GM18499 (cell line): Measurements from ENCODE around the gene TRIM37.

Experiments
- ATAC-seq: cut with Tn5 transposase; IDR thresholded peaks from one replicate; pipeline ENCODE4 v1.9.1; 2021; ENCODE audit warnings: moderate number of reproducible peaks; ENCODE audit not compliant: insufficient read depth, unreplicated experiment

TRIM37 gene

DNA sequence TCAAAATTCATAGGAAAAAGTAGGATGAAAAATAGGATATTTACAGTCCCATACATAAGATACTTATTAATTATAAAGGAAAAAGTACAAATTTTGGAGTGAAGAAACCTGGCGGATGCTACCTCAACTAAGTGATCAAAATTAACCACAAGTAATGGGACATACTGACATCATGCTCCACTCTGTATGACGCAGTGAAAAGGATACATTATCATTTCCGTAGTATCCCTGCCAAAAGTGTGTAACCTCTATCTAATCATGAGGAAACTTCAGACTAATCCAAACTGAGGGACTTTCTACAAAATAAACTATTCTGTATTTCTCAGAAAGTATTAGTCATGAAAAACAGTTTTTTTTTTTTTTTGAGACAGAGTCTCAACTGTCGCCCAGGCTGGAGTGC is 60.5 kb downstream of the TRIM37 start:
- ATAC-seq: no peak

DNA sequence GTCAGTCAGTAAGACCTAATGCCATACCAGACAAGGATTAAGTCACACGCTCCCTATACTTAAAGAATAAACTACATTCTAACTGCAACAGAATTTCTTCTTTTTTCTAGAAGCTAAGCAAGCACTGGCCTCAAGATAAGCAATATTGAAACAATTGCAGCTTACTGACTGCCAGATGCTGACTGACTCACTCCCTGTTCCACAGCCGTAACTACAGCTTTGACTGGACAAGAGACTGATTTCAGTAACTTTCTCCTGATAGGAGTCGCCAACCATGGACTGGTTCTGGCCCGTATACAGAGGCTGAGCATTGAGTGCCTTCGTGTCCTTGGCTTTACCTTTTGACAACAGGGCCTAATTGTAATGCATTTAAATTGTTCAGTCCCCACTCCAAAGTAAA is 67.9 kb downstream of the TRIM37 start:
- no peak for ATAC-seq

DNA sequence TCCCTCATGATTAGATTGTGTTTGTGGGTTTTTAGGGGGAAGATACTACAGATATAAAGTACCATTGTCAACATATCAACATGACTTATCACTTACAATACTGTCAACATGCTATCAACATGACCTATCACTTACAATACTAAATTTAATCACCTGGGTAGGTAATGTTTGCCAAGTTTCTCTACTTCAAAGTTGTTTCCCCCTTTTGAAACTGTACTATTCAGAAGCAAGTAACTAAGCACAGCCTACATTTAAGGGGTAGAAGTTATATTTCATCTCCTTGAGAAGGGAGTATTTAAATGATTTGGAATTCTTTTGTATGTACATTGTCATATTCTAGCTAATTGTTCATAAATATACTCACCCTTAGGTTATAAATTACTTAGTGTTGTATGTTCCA is 68.7 kb downstream of the TRIM37 start:
- no peak for ATAC-seq

DNA sequence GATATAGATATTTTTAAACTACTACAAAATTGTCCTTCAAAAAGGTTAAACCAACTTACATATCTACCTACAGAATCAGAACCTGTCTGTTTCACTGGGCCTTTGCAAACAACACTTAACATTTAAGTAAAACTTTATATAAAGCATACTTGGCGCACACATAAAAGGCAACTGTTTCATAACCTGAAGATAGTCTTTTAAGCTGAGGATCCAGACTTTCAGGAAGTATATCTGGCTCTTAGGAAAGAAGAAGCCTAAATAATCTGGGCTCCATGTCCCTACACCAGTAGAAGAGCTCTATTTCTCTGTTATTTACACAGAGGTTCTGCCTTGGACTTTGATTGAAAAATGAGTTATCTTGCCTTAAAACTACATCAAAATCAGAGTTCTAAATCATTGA is 75.9 kb downstream of the TRIM37 start:
- ATAC-seq: no peak

DNA sequence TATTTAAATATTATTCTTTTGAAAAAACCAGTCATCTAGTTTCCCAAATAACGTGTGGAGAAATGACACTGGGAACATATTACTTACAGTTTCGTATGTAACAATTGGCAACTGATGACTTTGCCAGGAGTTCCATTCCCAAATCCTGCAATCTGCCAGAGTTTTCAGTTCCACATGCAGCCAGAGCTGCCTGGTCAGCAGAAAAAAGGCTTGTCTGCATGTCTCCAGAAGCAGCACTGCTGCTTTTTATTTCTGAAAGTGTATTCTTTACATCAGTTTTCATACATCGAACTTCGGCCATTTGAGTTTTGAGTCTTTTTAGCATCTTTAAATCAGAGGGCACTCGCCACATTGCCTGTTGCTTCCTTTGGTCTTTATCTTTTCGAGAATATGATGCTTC is 78.4 kb downstream of the TRIM37 start:
- ATAC-seq: no peak

DNA sequence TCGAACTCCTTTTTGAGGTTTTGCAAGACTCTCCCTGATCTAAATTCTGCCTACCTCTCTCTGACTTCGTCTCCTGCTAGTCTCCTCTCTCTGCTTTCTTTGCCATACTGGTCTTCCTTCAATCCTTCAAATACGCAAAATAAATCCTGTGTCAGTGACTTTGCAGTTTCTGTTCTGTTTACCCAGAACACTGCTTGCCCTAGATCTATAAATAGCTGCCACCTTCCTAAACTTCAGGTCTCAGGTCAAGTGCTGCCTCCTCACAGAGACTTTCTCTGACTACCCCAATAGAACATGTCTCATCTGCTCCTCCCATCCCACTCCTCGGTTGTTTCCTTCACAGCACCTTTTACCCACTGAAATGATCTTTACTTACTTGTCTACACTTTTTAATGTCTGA is 78.9 kb downstream of the TRIM37 start:
- no peak for ATAC-seq

DNA sequence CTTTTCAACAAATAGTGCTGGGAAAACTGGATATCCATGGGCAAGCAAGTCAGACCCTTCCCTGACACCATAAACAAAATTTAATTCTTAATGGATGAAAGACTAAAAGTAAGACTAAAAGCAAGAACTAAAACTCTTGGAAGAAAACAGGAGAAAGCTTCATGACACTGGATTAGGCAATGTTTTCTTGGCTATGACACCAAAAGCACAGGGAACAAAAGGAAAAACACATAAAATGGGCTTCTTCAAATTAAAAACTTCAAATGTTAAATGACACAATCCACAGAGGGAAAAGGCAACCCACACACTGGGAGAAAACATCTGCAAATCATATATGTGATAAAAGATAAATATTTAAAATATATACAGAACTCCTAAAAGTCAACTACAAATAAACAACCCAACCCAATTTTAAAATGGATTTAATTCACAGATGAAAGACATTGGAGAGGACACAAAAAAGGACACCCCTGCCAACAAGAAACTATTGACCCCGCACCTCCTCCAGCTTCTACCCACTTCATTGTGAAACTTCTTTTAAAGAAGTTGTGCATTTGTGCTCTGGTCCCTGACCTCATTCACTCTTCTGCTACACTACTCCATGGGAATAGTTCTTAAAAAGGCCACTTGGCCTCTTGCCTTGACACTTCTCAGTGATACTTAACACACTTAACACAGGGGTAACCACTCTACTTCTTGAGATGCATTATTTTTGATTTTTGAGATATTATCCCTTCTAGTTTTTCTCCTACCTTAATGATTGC is 80.3 kb downstream of the TRIM37 start:
- ATAC-seq: no peak

DNA sequence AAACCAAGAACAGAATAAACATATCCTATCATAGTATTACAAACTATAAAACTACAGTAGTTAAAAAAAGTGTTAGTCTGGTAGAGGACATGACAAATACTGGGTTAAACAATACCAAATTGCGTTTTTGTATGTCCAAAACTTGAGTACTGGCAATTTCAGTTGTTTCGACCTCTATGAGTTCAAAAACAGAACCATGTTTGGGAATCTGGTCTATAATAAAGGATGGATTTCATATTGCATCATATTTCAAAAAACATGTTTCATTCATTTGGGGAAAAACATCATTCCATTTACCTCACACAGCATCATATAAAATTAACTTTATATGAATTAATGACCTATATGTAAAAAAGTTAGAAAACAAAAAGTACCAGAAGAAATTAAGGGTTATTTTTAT is 81.8 kb downstream of the TRIM37 start:
- ATAC-seq: no peak

DNA sequence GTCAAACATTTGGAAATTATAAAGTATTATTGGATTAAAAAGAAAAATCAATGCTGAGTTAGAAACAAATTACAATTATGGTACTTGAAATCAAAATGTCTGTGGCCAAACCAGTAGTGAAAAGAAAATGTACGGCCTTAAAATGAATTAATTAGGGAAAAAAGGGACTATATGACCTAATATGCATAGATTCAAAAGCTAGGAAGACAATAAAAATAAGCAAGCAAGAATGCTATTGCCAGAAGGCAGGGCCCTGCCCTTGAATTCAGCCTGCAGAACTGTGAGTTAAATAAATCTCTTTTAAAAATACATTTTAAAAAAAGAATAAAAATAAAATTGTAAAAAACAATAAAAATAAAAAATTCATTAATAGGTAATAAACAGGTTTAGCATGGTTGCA is 88.7 kb downstream of the TRIM37 start:
- no peak for ATAC-seq

DNA sequence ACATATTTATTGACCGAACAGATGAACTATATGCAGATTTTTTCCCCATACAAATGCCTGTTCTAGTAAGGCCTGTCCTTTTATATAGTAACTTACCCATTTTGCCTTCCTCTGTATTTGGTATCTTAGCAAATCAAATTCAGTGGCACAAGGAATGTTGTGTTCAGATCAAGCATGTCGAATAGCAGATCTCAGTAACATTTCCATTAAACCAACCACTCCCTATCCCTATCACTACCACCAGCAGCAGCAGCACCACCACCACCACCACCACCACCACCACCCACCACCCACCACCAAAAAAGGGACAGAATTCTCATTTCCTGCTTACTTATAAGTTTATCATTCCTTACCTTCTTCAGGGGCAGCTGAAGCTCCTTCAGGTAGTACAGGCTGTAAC is 94.7 kb downstream of the TRIM37 start:
- ATAC-seq: no peak

DNA sequence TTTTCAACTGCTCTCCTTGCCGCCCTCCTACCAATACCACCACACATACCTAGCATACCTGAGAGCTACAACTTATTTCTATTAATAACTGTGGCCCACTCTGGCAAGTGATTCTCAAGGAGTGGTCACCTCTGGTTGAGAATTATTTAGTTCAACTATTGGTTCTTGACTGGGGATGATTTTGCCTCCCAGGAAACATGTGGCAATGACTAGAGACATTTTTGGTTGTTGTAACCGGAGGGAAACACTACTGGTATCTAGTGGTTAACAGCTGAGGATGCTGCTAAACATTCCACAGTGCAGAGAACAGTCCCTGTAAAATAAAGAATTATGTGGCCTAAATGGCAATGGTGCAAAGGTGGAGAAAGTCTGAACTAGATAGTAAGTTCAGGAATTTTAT is 96.7 kb downstream of the TRIM37 start:
- no peak for ATAC-seq

DNA sequence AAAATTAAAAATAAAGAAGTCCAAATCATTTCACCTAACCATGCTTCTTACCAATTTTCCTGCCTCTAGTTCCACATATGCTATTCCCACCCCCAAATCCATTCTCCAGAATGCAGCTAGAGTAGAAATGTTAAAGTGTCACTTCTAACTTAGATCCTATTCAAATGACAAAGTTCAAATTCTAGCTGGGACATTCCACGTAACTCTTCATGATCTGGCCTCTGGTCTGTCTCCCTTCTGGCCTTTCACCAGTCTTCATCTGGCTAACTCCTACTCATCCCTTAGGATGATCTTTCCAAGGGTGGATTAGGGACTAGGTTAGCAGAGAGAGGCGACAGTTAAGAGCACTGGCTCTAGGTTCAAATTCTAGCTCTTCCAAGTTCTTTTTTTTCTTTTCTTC is 97.9 kb downstream of the TRIM37 start:
- ATAC-seq: no peak

DNA sequence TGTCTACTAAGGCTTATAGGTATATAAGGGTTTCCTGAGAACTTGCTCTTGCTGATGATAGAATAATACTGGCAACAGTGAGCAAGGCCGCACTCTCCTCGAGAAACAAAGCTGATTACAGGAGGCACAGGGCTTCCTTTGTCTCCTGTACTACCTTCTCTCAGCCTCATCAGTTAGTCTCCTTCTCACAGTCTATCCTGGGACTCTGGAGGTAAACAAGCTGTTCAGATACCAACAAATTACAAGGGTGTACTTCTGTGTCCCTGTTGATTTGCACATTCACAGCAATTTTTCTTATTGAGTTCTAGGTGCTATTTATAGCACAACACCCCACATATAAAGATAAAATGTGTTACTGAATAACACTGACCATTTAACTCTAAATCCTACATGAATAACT is 98.7 kb downstream of the TRIM37 start:
- no peak for ATAC-seq

DNA sequence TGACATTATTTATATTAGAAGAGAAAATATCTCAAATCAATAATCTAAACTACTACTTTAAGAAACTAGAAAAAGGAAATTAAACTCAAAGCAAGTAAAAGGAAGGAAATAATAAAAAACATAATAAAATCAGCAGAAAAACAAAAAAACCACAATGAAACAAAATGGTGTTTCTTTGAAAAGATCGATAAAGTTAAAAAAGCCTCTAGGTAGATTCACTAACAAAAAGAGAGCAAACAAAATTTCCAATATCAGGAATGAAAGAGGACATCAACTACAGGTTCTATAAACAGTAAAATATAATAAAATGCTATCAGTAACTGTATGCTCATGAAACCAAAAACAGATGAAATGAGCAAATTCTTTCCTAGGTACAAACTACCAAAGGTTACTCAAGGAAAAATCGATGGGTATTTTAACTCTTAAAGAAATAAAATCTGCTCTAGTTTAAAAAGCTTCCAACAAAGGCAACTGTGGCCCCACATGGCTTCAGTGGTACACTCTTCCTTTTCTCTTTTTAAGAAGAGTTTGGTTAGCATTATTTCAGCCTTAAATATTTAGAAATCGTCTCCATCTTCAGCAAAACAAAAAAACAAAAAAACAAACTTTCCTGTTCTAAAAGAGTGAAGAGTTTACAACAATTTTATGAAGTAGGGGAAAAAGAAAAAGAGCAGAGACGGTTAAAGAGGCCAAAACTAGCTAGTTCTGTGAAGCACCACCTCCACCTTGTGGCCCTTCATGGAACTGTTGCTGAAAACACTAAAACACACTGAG is 102.2 kb downstream of the TRIM37 start:
- no peak for ATAC-seq

DNA sequence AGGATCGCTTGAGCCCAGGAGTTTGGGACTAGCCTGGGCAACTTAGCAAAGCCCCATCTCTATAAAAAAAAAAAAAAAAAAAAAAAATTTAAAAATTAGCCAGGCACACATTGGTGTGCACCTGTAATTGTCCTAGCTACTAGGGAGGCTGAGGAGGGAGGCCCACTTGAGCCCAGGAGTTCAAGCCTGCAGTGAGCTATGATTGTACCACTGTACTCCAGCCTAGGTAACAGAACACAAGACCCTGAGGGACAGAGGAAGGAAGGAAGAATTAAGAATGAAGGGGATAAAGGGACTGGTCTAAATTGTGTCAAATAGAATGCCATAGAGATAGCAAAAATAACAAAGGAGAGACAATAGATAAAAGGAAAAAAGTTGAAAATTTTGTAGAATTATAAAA is 102.8 kb downstream of the TRIM37 start:
- ATAC-seq: no peak

DNA sequence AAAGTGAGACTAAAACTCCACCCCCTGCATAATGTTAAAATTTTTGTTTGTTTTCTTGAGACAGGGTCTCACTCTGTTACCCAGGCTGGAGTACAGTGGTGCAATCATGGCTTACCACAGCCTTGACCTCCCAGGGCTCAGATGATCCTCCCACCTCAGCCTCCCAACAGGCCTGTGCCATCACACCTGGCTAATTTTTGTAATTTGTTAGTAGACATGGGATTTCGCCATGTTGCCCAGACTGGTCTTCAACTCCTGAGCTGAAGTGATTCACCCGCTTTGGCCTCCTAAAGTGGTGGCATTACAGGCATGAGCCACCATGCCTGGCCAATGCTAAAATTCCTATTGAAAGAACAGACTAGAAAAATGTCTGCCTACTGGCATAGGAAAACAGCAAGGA is 103.8 kb downstream of the TRIM37 start:
- no peak for ATAC-seq

DNA sequence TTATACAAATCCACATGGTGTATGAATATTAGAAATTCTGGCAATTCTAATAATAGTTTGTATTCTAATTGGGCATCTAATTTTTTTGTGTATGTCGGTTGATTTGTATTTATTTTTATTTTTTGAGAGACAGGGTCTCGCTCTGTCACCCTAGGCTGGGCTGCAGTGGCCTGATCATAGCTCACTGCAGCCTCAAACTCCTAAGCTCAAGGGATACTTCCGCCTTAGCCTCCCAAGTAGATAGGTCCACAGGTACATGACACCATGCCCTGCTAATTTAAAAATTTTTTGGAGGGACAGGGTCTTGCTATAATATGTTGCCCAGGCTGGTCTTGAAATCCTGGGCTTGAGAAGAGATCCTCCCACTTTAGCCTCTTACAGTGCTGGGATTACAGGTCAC is 104.6 kb downstream of the TRIM37 start:
- ATAC-seq: no peak

DNA sequence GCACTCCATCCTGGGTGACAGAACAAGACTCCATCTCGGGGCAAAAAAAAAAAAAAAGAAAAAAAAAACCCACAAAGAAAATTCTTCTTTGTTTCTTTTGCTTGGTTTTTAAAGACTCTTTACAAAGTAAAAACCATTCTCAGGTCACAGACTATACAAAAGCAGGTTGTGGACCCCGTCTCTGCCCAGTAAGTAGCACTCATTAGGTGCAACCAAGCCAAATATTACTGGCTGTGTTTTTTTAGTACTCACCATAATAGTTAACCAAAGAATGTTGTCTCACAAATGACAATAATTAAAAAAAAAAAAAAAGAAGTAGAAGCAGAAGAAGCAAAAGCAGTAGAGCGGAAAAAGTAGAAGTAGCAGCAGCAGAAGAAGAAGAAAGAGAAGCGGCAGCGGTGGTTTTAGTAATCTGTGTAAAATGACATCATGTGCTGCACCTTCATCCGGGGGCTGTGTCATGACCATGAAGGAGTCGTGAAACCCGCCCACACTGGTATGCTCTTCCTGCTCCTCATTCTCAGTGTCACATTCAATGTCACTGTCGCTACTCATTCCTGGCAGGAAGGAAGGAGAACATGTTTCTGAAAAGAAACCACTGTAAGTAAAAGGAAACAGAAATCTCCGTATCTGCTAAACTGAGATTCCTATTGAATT is 105.4 kb downstream of the TRIM37 start:
- ATAC-seq: peak; percentile 68

DNA sequence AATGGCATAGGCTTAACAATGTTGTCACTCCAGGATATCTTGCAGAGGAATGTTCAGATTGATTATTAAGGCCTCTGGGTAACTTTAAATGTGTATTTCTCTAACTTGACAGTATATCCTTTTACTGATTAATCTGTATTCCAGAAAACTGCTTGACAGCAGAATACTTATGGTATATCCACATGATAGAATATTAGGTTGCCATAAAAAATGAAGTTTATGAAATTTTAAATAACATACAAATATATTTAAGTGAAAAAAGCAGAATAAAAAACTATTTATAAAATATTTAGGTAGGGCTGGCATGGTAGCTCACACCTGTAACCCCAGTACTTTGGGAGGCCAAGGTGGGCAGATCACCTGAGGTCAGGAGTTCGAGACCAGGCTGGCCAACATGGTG is 106.7 kb downstream of the TRIM37 start:
- ATAC-seq: no peak

DNA sequence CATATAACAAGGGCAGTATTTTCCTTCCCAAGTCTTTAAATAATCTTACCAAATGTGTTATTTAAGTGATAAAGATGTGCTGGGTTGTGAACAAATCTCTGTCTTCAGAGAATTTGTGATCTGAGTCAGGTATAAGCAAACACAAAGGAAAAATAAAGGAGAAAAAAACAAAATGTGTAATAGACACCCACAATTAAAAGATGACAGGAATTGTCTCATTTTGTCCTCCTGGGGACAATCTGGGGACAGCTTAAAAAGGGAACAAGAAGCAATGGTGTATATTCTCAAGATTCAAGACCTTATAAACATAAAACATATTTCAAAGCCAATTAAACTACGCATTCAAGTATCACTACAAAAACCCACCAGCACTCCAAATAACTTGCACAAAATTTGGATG is 107.2 kb downstream of the TRIM37 start:
- ATAC-seq: no peak

DNA sequence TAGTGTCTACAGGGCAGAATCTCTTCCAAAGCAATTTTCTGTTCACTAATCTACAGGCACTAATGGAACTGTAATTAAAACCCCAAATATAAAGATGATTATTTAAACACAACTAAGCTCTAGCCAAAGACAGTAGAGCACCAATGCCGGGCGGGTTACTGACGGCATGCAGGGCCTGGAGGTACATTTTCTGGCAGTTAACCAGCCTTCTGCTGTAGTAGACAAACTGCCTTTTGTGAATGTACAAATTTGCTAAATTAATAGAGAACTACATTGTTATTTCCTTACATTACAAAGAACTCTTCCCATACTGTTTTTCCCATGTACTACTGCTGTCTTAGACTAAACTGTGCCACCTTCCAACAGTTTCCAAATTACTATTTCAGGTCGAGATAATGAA is 107.8 kb downstream of the TRIM37 start:
- ATAC-seq: no peak
